ENCODE measurements around the gene KLHL14. TPM values are rescaled to one million over a fixed set of nuclear protein-coding genes. Genes with fewer than 3 reads are reported as not detected.
"Not testable (repeated sequence)": the region's sequence is repeated elsewhere in the genome, so short reads cannot be mapped to it uniquely, and the experiment has no call there.

The KLHL14 gene
- total RNA-seq, 1 experiment from 2014 or later: not detected

GRCh38 chr18:32717126-32717525, 55.7 kb downstream of the KLHL14 start:
- DNase-seq (ENCODE audit: low read depth): no peak

- DNase-seq (ENCODE audit: low read depth): peak; percentile 66
Measured at GRCh38 chr18:32714571-32715148, 58.2 kb downstream of the KLHL14 start.

- no peak for DNase-seq (ENCODE audit: low read depth)
Measured at GRCh38 chr18:32712860-32713259, 60.0 kb downstream of the KLHL14 start.

GRCh38 chr18:32711862-32712261, 61.0 kb downstream of the KLHL14 start:
- no peak for DNase-seq (ENCODE audit: low read depth)

GRCh38 chr18:32707586-32707985, 65.2 kb downstream of the KLHL14 start:
- peak; percentile 25 for DNase-seq (ENCODE audit: low read depth)

- no peak for DNase-seq (ENCODE audit: low read depth)
Measured at GRCh38 chr18:32707147-32707546, 65.7 kb downstream of the KLHL14 start.

GRCh38 chr18:32701313-32701712, 71.5 kb downstream of the KLHL14 start:
- no peak for DNase-seq (ENCODE audit: low read depth)

- no peak for DNase-seq (ENCODE audit: low read depth)
Measured at GRCh38 chr18:32698153-32698552, 74.7 kb downstream of the KLHL14 start.

- no peak for DNase-seq (ENCODE audit: low read depth)
Measured at GRCh38 chr18:32696376-32696775, 76.4 kb downstream of the KLHL14 start.

- peak; percentile 61 for DNase-seq (ENCODE audit: low read depth)
Measured at GRCh38 chr18:32695534-32695933, 77.3 kb downstream of the KLHL14 start.

GRCh38 chr18:32688821-32689220, 84.0 kb downstream of the KLHL14 start:
- DNase-seq (ENCODE audit: low read depth): no peak

GRCh38 chr18:32684940-32685339, 87.9 kb downstream of the KLHL14 start:
- DNase-seq (ENCODE audit: low read depth): no peak

GRCh38 chr18:32684096-32684495, 88.7 kb downstream of the KLHL14 start:
- no peak for DNase-seq (ENCODE audit: low read depth)

- no peak for DNase-seq (ENCODE audit: low read depth)
Measured at GRCh38 chr18:32683044-32683443, 89.8 kb downstream of the KLHL14 start.

GRCh38 chr18:32677578-32677977, 95.2 kb downstream of the KLHL14 start:
- no peak for DNase-seq (ENCODE audit: low read depth)

GRCh38 chr18:32674491-32674890, 98.3 kb downstream of the KLHL14 start:
- DNase-seq (ENCODE audit: low read depth): peak; percentile 13

- no peak for DNase-seq (ENCODE audit: low read depth)
Measured at GRCh38 chr18:32672398-32672797, 100.4 kb downstream of the KLHL14 start.

- DNase-seq (ENCODE audit: low read depth): no peak
Measured at GRCh38 chr18:32670727-32671126, 102.1 kb downstream of the KLHL14 start.

GRCh38 chr18:32669549-32670165, 103.2 kb downstream of the KLHL14 start:
- DNase-seq (ENCODE audit: low read depth): no peak

GRCh38 chr18:32668956-32669355, 103.9 kb downstream of the KLHL14 start:
- DNase-seq (ENCODE audit: low read depth): no peak

- DNase-seq (ENCODE audit: low read depth): peak; percentile 92
Measured at GRCh38 chr18:32661486-32662299, 111.1 kb downstream of the KLHL14 start.

GRCh38 chr18:32654507-32654906, 118.3 kb downstream of the KLHL14 start:
- DNase-seq (ENCODE audit: low read depth): not testable (repeated sequence)

GRCh38 chr18:32637659-32638058, 135.2 kb downstream of the KLHL14 start:
- DNase-seq (ENCODE audit: low read depth): peak; percentile 5

All from LHCN-M2 (cell line).